ENCODE data around the gene LRRTM4. TPM values are rescaled to one million over a fixed set of nuclear protein-coding genes. Genes with fewer than 3 reads are reported as not detected.

Gene LRRTM4
- total RNA-seq, 2 experiments from 2014 or later = not detected

GRCh38 chr2:77310416-77310815, 211.8 kb downstream of the LRRTM4 start:
- no peaks in the 10 kb centered on the region for H3K9me3 ChIP-seq (ENCODE audit: low read length)
- BruUV-seq (replicated peaks) = no TSS peak
- intact Hi-C loops (cut with micrococcal nuclease; ENCODE audit: unreplicated experiment) = no loop called here
- H3K27ac ChIP-seq (ENCODE audit: low read depth, low read length, poor library complexity, severe bottlenecking) = no peak overlapping the region
- no peaks in the 10 kb centered on the region for H4K20me1 ChIP-seq (ENCODE audit: insufficient read depth, low read length)
- no peak overlapping the region for H3K4me2 ChIP-seq (ENCODE audit: low read length)
- no peak for DNase-seq (ENCODE audit: low spot score)
- H2AFZ ChIP-seq (ENCODE audit: low read length) = no peak overlapping the region
- ChIA-PET POLR2A (no interaction called here), CTCF (ENCODE audit: unreplicated experiment) (no interaction called here)
- H3K9me2 ChIP-seq (ENCODE audit: insufficient read depth, low read length) = no peaks in the 10 kb centered on the region
- no peak for TF ChIP-seq CTCF (conservative IDR thresholded peaks at IDR 0.05; ENCODE audit: low read length)
- TF ChIP-seq EZH2phosphoT487 (IDR thresholded peaks at IDR 0.05; ENCODE audit: borderline replicate concordance, low read depth, low read length) = no peak
- no peak overlapping the region for H3K4me3 ChIP-seq (ENCODE audit: low read depth, low read length, poor library complexity, severe bottlenecking)
- no peaks in the 10 kb centered on the region for H3K36me3 ChIP-seq (ENCODE audit: insufficient read depth, low read length)
- H3K79me2 ChIP-seq (ENCODE audit: insufficient read depth, low read depth, low read length) = no peaks in the 10 kb centered on the region
- no peaks in the 10 kb centered on the region for H3K4me1 ChIP-seq (ENCODE audit: insufficient read depth, low read length, poor library complexity, severe bottlenecking)

- Histone ChIP-seq H3K4me1 (ENCODE audit: insufficient read depth, low read length, poor library complexity, severe bottlenecking) (no peaks in the 10 kb centered on the region), H3K9me3 (ENCODE audit: low read length) (no peaks in the 10 kb centered on the region), H3K9me2 (ENCODE audit: insufficient read depth, low read length) (no peaks in the 10 kb centered on the region), H3K4me2 (ENCODE audit: low read length) (no peak overlapping the region), H4K20me1 (ENCODE audit: insufficient read depth, low read length) (no peaks in the 10 kb centered on the region), H3K27ac (ENCODE audit: low read depth, low read length, poor library complexity, severe bottlenecking) (no peak overlapping the region), H3K36me3 (ENCODE audit: insufficient read depth, low read length) (no peaks in the 10 kb centered on the region), H3K4me3 (ENCODE audit: low read depth, low read length, poor library complexity, severe bottlenecking) (no peak overlapping the region), H2AFZ (ENCODE audit: low read length) (no peak overlapping the region), H3K79me2 (ENCODE audit: insufficient read depth, low read depth, low read length) (no peaks in the 10 kb centered on the region)
- TF ChIP-seq EZH2phosphoT487 (IDR thresholded peaks at IDR 0.05; ENCODE audit: borderline replicate concordance, low read depth, low read length) (no peak), CTCF (conservative IDR thresholded peaks at IDR 0.05; ENCODE audit: low read length) (no peak)
- no peak for DNase-seq (ENCODE audit: low spot score)
- no TSS peak for BruUV-seq (replicated peaks)
- POLR2A ChIA-PET = no interaction called here
- CTCF ChIA-PET (ENCODE audit: unreplicated experiment) = no interaction called here
- intact Hi-C loops (cut with micrococcal nuclease; ENCODE audit: unreplicated experiment) = no loop called here
Measured at GRCh38 chr2:77309725-77310124, 212.5 kb downstream of the LRRTM4 start.

- Histone ChIP-seq H2AFZ (ENCODE audit: low read length) (no peak overlapping the region), H3K9me3 (ENCODE audit: low read length) (no peaks in the 10 kb centered on the region), H3K4me3 (ENCODE audit: low read depth, low read length, poor library complexity, severe bottlenecking) (no peak overlapping the region), H3K36me3 (ENCODE audit: insufficient read depth, low read length) (no peaks in the 10 kb centered on the region), H3K9me2 (ENCODE audit: insufficient read depth, low read length) (no peaks in the 10 kb centered on the region), H4K20me1 (ENCODE audit: insufficient read depth, low read length) (no peaks in the 10 kb centered on the region), H3K27ac (ENCODE audit: low read depth, low read length, poor library complexity, severe bottlenecking) (no peak overlapping the region), H3K79me2 (ENCODE audit: insufficient read depth, low read depth, low read length) (no peaks in the 10 kb centered on the region), H3K4me1 (ENCODE audit: insufficient read depth, low read length, poor library complexity, severe bottlenecking) (no peaks in the 10 kb centered on the region), H3K4me2 (ENCODE audit: low read length) (no peak overlapping the region)
- ChIA-PET POLR2A (no interaction called here), CTCF (ENCODE audit: unreplicated experiment) (no interaction called here)
- TF ChIP-seq EZH2phosphoT487 (IDR thresholded peaks at IDR 0.05; ENCODE audit: borderline replicate concordance, low read depth, low read length) = no peak
- TF ChIP-seq CTCF (conservative IDR thresholded peaks at IDR 0.05; ENCODE audit: low read length) = no peak
- no peak for DNase-seq (ENCODE audit: low spot score)
- intact Hi-C loops (cut with micrococcal nuclease; ENCODE audit: unreplicated experiment) = no loop called here
- no TSS peak for BruUV-seq (replicated peaks)
Measured at GRCh38 chr2:77301441-77301840, 220.7 kb downstream of the LRRTM4 start.
